H1 (cell line): Measurements from ENCODE around the gene AGPAT2. TPM values are rescaled to one million over a fixed set of nuclear protein-coding genes. Genes with fewer than 3 reads are reported as not detected.

ENCODE experiments used
- CHD2 ChIP-seq: IDR thresholded peaks from 2 replicates; pipeline ENCODE4 v1.6.1; 2012; ENCODE audit warnings: low read length, improper control_type of control experiment
- EZH2 ChIP-seq: fragments of 200-600 bp; sonication (generic); IDR thresholded peaks from 2 replicates; pipeline ENCODE4 v1.7.1; 2012; ENCODE audit warnings: low read depth, mild to moderate bottlenecking, moderate library complexity, low read length, inconsistent platforms; ENCODE audit not compliant: severe bottlenecking
- HDAC6 ChIP-seq: IDR thresholded peaks from one replicate; pipeline ENCODE4 v1.7.1; 2012; ENCODE audit warnings: low read depth, mild to moderate bottlenecking, inconsistent platforms, low read length, moderate library complexity
- KDM1A ChIP-seq: fragments of 200-600, 300-600 bp; sonication (generic); IDR thresholded peaks from 2 replicates; pipeline ENCODE4 v1.7.1; 2016; ENCODE audit warnings: mild to moderate bottlenecking, low read length, borderline replicate concordance
- RFX5 ChIP-seq: IDR thresholded peaks from 2 replicates; pipeline ENCODE4 v1.6.1; 2011; ENCODE audit warnings: low read depth, low read length, improper control_type of control experiment, borderline replicate concordance
- TBP ChIP-seq: IDR thresholded peaks from 2 replicates; pipeline ENCODE4 v1.6.1; 2011; ENCODE audit warnings: low read depth, low read length, improper control_type of control experiment
- polyA plus RNA-seq, 7 experiments: library from polyadenylated mRNA; depleted of rRNA in 3 of 7; stranded (reverse) in 5 of 7; unstranded in 2 of 7; fragments of >200 nt in 5 of 7; fragments of 200-250 nt in 2 of 7; gene quantifications; 1 replicate in 5 of 7; 2 replicates in 1 of 7; 4 replicates in 1 of 7; pipeline versions ENCODE4 v1.2.1 to v1.2.3, GENCODE V29; 2011 to 2013; ENCODE audit warnings: missing spikeins in 2 of 7, mixed read lengths in 2 of 7
- total RNA-seq: library from RNA; stranded (reverse); fragmentation: NEBNext Ultra II Directional; extraction: Animal tissue kit (Norgen Biotek cat#: 25700); gene quantifications from 2 replicates; pipeline ENCODE4 v1.2.1, GENCODE V29; 2021

AGPAT2 gene
- total and polyA plus RNA-seq, 2 of the 8 experiments (the other 6 are each of a cell fraction or from before 2014, with no cell fraction given), result 31.6 to 37.6 TPM

GRCh38 chr9:136732444-136733178 is 45.4 kb upstream of the AGPAT2 start (continued):
- TF ChIP-seq HDAC6 (no peak), TBP (no peak), RFX5 (no peak), CHD2 (no peak), KDM1A (no peak), EZH2 (no peak)
